Activated CD8-positive, alpha-beta memory T cell treated with anti-CD3 and anti-CD28 coated beads, Interleukin-2, amount 50 U/mL, for 48 hours (primary cell): ENCODE data around the gene ERN1.
"Not testable (repeated sequence)": the region's sequence is repeated elsewhere in the genome, so short reads cannot be mapped to it uniquely, and the experiment has no call there.

Experiments used
- DNase-seq: peaks from one replicate; pipeline ENCODE4 v3.0.0-alpha.2; 2020

Gene ERN1

DNA sequence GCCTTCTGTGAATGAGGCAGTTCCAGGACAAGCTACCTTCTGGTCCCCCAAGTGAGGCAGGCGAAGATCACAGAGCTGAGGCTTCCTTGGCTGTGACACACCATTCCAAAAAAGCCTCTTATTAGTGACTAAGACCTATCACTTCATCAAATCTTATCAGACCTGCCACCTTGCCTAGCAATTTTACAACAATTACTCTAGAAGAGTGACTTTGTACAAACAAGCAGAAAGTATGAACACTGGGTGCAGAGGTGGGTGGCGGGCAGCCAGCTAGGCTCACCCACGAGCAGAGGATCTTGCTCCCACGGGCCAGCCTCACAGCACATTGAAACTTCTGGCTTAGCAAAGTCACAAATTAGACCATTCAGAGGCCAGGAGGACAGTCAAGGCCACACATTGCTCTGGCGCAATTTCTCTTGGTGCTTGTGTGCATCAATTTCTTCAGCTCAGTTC is 107.3 kb downstream of the ERN1 start:
- DNase-seq: no peak

DNA sequence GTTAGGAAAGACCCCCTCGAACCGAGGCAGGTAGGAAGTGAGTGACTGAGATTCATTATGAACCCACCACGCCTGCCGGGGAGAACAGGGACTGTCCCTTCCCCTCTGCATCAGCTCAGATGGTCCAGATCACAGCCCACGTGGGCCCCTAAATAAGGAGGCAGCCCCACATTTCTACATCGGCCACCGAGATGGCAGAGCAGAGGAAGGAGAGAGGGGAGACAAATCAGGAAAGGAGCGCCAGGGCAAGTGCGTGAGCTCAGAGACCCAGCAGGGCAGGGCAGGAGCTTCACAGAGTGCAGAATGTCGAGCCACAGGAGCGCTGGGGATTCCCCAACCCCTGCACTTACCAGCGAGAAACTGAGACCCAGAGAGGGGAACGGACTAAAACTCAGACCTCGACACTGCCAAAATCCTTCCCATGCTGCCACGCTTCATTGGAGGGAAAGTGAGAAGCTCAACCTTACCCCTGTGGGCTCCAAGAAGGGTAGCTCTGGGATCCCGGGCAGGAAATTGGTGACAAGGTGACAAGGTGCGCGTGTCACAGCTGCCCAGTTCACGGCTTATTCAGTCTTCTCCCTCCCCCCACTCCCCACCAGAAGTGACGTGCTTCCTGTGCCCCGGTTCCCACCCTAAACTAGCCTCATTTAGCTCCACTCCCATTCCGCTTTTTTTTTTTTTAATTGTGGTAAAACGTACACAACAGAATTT is 109.7 kb downstream of the ERN1 start, which contains the start of gene ICAM2:
TSS of gene ICAM2 (minus strand) at position 578 of the 711 bp plus-strand sequence. CDS start 13,942 bp downstream, outside the sequence.
- peak; percentile 86 for DNase-seq

DNA sequence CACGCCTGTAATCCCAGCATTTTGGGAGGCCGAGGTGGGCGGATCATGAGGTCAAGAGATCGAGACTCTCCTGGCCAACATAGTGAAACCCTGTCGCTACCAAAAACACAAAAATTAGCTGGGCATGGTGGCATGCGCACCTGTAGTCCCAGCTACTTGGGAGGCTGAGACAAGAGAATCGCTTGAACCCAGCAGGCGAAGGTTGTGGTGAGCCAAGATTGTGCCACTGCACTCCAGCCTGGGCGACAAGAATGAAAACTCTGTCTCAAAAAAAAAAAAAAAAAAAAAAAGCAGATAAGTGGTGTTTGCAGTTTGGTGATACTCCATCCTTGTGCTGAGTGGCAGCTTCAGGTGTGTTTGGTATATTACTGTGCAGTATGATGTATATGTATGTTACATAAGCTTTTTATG is 110.4 kb downstream of the ERN1 start:
- not testable (repeated sequence) for DNase-seq

DNA sequence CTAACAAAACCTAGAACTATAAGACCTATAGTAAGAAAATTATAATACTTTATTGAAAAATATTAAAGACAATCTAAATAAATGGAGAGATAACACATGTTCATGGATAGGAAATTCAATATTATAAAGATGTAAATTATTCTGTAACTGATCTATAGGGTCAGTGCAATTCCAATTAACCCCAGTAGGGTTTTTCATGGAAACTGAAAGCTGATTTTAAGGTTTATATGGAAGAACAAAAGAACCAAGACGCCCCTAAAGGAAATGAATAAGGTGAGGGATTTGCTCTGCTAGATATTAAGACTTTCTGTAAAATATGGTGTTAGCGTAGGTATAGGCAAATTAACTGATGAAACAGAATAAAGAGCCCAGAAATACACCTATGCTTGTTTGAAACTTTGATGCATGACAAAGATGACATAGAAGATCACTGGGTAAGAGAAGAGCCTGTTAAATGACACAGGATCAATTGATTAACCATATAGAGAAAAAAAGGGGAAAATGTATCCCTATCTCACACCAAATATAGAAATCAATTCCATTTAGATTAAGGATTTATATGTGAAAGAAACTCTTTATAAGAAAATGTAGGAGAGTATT is 112.5 kb downstream of the ERN1 start:
- no peak for DNase-seq

DNA sequence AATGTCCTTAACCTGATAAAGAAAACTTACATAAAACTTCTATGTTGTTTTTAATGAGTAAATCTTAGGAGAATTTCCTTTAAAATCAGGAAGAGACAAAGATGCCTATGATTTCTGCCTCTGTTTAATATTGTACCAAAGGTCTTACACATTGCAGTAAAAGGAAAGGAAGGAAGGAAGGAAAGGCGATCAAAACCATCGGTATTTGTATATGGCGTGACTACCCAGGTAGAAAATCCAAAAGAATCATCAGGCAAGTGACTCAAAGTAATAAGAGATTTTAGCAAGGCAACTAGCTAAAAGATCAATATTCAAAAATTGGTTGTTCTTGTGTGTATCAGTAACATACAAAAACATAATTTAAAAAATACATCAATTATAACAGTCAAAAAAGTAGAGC is 113.0 kb downstream of the ERN1 start:
- DNase-seq: no peak

DNA sequence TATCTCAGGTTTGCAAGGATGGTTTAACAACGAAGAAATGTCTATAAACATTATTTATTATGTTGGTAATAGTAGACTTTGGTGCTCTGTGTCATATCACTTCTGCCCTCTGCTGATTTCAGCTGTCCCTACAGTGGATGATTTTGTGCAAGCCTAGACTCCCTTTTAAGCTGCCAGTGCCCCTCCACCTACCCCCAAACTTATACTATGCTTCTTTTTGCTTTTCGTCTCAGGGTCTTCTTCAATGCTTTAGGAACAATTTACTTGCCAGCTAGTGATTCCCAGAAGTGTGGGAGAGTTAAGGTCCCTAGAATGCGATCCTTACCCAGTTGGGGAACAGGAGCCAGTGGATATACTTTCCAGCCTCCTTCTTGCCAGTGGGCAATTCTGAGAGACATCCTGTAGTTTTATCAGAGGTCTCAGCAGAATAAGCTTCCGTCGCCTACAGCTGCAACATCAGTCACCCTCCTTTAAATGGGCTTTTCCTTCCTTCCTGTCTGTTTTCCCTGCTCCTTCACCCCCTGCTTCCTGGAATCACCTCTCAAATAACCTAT is 113.6 kb downstream of the ERN1 start:
- peak; percentile 50 for DNase-seq

DNA sequence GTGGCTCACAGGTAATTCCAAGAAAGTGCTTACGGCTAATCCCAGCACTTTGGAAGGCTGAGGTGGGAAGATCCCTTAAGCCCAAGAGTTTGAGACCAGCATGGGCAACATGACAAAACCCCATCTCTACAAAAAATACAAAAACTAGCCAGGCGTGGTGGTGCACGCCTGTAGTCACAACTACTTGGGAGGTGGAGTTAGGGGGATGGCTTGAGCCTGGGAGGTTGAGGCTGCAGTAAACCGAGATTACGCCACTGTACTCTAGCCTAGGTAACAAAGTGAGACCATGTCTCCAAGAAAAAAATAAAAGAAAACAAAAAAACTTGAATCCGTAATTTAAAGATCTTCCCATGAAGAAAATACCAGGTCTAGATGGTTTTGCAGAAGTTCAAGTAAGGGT is 114.5 kb downstream of the ERN1 start:
- peak; percentile 40 for DNase-seq

DNA sequence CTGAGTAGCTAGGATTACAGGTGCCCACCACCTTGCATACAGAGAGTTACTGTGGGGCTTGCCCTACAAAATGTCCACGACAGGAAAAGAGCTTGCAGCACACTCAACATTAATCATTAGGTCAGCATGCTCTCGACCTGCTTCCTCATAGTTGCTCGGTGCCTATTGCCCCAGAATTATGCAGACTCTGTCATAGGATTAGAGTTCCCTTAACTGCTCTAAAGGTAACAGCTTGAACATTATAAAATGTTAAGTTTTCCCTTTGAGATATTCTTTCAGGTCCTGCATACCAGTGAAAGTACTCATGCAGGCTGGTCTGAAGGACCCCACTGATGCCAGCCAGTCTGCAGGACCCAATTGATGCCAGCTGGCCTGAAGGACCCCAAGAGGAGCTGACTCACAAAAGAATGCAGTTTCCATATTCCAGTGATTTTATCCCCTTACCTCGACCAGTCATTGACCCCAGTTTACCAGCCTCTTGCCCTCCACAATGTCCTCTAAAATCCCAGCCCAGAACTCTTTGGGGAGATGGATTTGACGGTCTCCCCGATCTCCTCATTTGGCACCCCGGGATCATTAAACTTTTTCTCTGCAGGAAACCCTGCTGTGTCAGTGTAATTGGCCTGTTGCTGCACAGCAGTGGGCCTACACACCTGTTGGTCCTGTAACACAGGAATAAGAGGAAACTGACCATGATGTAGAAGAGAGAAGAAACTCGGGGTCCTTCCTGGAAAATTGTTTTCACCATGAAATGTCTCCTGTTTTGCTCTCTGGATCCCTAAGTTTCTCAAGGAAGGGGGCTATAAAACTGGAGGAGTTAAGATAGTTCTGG is 120.2 kb downstream of the ERN1 start:
- DNase-seq: no peak

DNA sequence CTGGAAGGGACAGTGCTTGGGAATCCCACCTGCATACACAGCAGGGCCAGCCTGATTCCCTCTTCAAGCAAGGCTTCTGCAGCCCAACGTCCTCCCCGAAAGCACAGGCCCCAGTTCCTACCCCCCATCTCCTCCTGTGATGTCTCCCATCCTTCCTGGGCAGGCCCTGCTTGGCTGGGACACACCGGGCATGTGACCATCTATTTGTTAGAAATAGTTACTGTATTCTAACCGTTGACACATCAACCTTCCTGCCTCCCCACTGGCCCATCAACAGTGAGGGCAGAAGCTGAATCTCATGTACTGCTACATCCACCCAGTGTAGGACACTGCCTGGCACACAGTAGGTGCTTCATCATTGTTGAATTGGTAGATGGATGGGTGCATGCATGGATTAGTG is 121.1 kb downstream of the ERN1 start:
- DNase-seq: peak; percentile 37

DNA sequence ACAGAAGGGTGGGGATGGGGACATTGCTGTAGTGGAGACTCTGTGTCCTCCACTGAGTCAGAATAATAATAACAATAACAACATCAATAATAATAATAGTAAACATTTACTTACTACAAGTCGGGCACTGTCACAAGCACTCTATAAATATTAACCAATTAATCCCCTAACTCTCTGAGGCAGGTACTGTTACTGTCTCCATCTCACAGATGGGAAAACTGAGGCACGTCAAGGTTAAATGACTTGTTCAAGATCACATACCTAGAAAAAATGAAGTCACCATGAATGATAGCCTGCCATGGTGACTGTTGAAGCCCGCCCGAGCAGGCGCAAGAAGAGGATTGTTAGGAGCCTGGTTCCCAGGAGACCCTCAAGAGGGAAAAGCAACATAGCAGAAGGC is 121.6 kb downstream of the ERN1 start:
- peak; percentile 30 for DNase-seq

DNA sequence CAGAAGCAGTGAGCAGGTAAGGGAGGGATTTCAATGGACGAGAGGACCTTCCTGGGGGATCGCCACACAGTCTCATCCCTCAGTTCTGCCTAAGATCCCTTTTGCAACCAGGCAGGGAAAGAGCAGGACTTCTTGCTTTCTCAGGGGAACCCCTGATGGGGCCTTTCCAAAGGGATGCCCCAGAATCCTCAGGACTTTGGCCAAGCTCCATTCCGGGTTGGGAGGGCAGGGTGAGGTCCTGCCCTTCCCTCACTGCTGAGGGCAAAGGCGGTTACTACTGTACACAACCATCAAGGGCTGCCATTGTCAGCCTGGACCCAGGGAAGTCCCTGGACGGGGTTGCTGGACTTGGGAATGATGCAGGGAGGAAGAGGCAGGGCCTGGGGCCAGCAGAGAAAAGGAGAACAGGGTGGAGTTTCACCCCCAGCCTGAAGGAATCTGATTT is 122.1 kb downstream of the ERN1 start:
- peak; percentile 25 for DNase-seq

DNA sequence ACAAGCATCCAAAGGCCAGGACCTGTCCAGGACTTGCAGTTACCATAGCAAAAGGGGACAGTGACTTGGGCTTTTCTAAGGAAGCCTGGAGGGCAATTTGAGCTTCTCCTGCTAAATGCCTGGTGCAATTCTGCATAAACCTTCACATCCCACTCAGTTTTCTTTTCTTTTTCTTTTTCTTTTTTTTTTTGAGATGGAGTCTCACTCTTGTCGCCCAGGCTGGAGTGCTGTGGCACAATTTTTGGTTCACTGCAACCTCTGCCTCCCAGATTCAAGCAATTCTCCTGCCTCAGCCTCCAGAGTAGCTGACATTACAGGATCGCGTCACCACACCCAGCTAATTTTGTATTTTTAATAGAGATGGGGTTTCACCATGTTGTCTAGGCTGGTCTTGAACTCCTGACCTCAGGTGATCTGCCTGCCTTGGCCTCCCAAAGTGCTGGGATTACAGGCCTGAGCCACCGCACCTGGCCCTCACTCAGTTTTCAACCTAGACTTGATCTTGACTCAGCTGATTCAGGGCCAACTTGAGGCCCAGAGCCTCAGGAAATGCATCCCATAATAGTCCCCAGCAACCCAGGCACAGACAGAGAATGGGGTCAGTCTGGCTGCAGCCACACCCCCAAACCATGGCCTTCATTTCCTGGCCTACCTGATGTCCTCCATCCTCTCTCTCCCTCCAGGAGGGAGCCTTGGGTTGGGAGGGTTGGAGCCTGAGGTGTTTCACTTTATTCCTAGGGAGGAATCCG is 122.7 kb downstream of the ERN1 start:
- DNase-seq: peak; percentile 37

DNA sequence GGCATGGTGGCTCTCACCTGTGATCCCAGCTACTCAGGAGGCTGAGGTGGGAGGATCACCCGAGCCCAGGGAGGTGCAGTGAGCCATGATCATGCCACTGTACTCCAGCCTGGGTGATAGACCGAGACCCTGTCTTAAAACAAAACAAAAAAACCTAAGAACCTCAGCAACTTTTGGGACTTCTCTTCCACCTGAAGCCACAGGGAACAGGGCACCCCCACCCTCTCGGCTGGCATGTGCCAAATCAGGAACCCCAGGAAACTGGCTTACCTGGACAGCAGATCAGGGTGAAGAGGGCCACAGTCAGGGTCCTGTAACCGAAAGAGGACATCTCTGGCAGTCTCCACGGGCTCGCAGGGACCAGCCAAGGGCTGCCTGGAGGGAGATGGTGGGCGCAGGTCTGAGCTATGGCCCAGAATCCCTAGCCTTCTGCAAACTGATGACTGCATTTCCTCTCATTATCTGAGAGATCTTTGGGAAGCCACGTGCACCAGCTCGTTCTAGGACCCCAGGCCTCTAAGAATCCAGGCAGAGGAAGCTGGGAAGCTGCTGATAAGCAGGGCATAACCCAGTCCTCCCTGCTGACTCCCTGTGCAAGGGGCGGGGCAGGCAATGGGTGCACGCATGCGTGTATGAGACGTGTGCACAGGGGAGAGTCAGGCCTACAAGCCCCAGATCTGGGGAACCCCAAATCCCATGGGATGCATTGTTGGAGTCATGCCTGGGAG is 123.4 kb downstream of the ERN1 start:
- peak; percentile 39 for DNase-seq

DNA sequence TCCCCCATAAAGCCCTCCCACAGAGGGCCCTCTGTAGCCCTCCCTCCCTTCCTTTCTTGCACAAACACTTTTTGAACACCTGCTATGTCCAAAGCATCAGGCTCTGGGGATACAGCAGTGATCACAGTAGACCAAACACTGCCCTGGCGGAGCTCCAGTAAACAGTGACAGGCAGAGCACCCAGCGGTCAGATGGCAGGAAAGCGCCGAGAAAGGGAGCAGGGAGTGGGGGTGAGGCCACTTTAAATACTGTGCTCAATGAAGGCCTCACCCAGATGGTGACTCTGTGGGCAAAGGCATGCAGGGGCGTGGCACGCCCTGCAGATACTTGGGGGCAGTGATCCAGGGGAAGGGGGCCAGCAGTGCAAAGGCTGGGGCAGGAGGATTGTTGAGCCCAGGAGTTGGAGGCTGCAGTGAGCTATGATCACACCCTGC is 124.2 kb downstream of the ERN1 start:
- DNase-seq: peak; percentile 36

DNA sequence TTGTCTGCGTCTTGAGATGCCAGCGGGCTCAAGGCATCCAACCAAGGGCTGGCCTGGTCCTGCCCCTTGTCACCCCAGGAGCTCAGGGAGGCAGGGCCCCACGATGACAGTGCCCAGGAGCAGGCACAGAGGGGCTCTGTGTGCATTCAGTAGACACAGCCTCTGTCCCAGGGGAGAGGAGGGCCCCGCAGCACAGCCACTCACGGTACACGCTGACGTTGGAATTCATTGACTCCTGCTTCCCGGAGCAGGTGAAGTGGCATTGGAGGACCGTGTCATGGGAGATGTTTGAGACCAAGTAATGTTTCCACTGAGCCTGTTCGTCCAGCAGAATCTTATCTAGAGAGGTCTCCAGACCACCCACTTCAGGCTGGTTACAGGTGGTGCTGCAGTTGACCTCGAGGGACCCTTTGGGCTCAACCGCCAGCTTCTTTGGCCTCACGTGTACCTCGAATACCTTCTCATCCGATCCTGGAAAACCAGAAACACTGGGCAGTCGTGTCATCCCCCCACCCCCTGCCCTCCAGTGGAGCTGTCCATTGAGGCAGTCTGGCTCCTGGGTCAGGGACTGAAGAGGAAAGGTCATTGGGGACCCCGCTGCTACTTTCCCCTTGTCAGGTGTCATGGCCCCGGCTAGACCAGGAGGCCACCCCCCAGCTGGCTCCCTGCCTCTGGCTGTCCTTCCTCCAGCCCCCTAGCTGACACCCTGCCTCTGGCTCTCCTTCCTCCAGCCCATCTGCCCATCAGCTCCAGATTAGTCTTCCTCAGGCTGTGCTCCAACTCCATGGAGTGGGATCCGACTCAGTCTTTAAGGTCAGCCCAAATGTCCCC is 124.8 kb downstream of the ERN1 start:
- DNase-seq: peak; percentile 45

DNA sequence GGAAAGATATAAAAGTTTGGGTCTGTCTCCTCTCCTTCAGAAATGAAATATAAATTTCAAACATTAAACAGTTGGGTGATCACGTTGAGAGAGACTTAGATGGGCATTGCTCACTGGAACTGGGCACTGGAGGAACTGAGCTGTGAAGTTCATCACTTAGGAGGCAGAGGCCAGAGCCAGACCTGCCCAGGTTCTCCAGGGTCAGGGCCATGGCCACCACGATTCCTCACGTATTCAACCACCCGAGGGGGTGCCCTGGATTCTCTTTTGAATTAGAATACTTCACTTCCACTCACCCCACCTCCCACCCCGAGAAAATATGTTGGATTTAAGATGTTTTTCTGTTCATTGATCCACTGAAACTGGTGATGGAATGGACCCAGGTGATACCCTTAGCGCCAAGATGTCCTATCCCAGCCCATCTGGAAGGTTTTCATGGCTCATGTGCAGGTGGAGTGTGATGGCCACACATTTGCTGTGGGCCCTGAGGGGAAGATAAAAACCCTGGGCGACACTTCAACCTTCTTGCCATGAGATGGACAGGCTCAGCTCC is 125.7 kb downstream of the ERN1 start:
- DNase-seq: peak; percentile 32

DNA sequence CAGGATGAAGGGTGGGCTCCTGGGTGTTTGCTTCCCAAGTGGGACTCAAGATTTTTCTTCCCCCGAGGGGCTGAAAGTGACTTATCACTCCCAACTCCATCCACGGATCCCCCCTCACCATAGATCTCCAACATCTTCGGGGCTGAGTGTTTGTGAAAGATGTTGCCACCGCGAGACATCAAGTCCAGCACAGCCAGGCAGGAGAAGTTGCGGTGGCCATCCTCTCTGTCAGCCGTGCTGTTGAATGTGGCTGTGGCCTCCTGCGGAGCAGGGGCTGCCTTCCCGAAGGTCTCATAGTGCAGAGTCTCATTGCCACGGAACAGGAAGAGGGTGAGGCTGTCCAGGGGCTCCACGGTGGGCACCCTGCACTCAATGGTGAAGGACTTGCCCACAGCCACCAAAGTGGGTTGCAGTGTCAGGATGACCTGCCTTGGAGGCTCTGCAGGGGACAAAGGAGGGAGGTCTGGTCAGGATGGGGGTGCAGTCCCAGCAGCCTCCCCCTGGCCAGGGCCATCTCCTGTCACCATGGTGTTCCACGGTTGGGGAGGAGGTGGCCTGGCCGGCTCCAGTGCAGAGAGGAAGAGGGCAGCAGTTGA is 126.3 kb downstream of the ERN1 start:
- peak; percentile 46 for DNase-seq

DNA sequence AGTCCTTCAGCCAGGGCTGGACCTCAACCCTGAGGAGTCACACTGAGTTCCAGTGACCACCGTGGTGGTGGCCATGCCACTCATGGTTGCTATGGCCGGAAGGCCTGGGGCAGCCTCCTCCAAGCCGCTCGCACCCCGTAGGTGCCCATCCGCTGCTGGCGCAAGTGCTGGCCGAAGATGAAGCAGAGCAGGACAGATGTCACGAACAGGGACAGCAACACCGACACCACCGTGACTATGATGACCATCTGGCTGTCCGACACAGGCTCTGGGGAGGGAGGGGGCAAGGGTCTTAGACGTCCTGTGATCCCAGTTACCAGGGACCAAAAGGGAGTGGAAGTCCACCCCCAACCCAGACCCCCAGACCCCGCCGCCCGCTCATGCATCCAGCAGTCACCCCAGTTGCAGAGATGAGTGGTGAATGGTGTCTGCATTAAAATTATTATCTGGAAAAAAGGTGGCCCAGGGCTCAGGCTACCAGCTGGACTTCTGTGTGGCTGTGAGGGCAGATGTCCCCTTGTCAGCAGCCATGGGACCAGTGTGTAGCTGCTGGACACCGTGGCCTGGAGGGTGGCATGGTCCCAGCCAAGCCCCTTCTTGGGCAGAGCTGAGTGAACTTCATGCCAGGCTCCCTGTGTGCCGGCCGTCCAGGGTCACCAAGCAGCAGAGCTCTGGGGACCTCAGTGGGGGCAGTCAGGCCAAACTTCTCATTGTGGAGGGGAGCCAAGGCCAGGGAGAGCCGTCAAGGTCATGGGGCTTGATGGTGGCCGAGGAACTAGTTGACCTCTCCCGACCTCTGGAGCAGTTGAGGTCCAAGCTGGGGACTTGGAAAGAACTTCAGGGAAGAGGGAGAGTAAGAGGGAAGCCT is 127.1 kb downstream of the ERN1 start:
- peak; percentile 43 for DNase-seq
